DND-41 (cell line): Measurements from ENCODE around the gene ABL2.
"Not testable (repeated sequence)": the region's sequence is repeated elsewhere in the genome, so short reads cannot be mapped to it uniquely, and the experiment has no call there.

Experiments
- ATAC-seq: fragments of 200-7000 bp; cut with Tn5 transposase; 3 replicates; pipeline ENCODE4 v1.9.1; 2021; ENCODE audit warnings: low read depth; ENCODE audit not compliant: insufficient read depth
- DNase-seq: peaks from one replicate; pipeline ENCODE4 v3.0.0-alpha.2; 2020
- H2AFZ ChIP-seq: 2 replicates; pipeline ENCODE4 v1.6.0; 2012; ENCODE audit warnings: low read depth, low read length
- H3K27ac ChIP-seq: 2 replicates; pipeline ENCODE4 v1.5.1; 2012; ENCODE audit warnings: low read length, inconsistent platforms
- H3K27me3 ChIP-seq: fragments of 200-600 bp; sonication (generic); 2 replicates; pipeline ENCODE4 v1.6.0; 2012; ENCODE audit warnings: low read length, mild to moderate bottlenecking, inconsistent platforms; ENCODE audit not compliant: insufficient read depth, poor library complexity
- H3K36me3 ChIP-seq: 2 replicates; pipeline ENCODE4 v1.5.1; 2012; ENCODE audit warnings: low read length, inconsistent platforms; ENCODE audit not compliant: insufficient read depth
- H3K4me1 ChIP-seq: 2 replicates; pipeline ENCODE4 v1.5.1; 2012; ENCODE audit warnings: mild to moderate bottlenecking, low read length; ENCODE audit not compliant: insufficient read depth
- H3K4me2 ChIP-seq: 2 replicates; pipeline ENCODE4 v1.6.0; 2012; ENCODE audit warnings: mild to moderate bottlenecking, moderate library complexity, low read length, inconsistent platforms; ENCODE audit not compliant: insufficient read depth
- H3K4me3 ChIP-seq, 2 experiments: fragments of 200-600 bp in 1 of 2; shearing (Covaris generic) in 1 of 2; 2 replicates each; pipeline ENCODE4 v1.5.1; 2012 to 2016; ENCODE audit warnings: inconsistent platforms in 2 of 2, low read length in 2 of 2, mild to moderate bottlenecking in 2 of 2, low read depth in 1 of 2, moderate library complexity in 1 of 2
- H3K79me2 ChIP-seq: 2 replicates; pipeline ENCODE4 v1.6.0; 2012; ENCODE audit warnings: low read length, inconsistent platforms; ENCODE audit not compliant: insufficient read depth
- H3K9ac ChIP-seq: 2 replicates; pipeline ENCODE4 v1.6.0; 2012; ENCODE audit warnings: low read depth, mild to moderate bottlenecking, inconsistent platforms, low read length, moderate library complexity
- H3K9me3 ChIP-seq: 2 replicates; pipeline ENCODE4 v1.5.1; 2012; ENCODE audit warnings: low read length, moderate library complexity, mild to moderate bottlenecking, inconsistent platforms; ENCODE audit not compliant: insufficient read depth, severe bottlenecking
- H4K20me1 ChIP-seq: 2 replicates; pipeline ENCODE4 v1.6.0; 2012; ENCODE audit warnings: low read length; ENCODE audit not compliant: insufficient read depth
- CTCF ChIP-seq: IDR thresholded peaks from 2 replicates; pipeline ENCODE4 v1.5.1; 2012; ENCODE audit warnings: borderline replicate concordance, low read length, moderate library complexity, mild to moderate bottlenecking; ENCODE audit not compliant: poor library complexity, severe bottlenecking; ENCODE audit errors: extremely low read depth
- EZH2 ChIP-seq: IDR thresholded peaks from 3 replicates; pipeline ENCODE4 v1.6.1; 2012; ENCODE audit warnings: borderline replicate concordance, low read depth, mild to moderate bottlenecking, moderate library complexity, low read length, inconsistent platforms; ENCODE audit not compliant: severe bottlenecking

Gene ABL2

GRCh38 chr1:179230721-179231120, 1.2 kb upstream of the ABL2 start:
- ATAC-seq (no peak), DNase-seq (no peak)
- Histone ChIP-seq H3K9me3 (no peaks in the 10 kb centered on the region), H3K79me2 (peaks cover 25% of the 10 kb centered on the region), H3K27me3 (no peaks in the 10 kb centered on the region), H4K20me1 (no peaks in the 10 kb centered on the region), H3K27ac (no peak overlapping the region), H3K4me1 (peaks cover 23% of the 10 kb centered on the region), H3K36me3 (no peaks in the 10 kb centered on the region), H3K9ac (no peak overlapping the region), H3K4me2 (no peak overlapping the region), H3K4me3 (no peak overlapping the region), H2AFZ (no peak overlapping the region)
- TF ChIP-seq EZH2 = no peak
- no peak for TF ChIP-seq CTCF

GRCh38 chr1:179230251-179230650, 774 bp upstream of the ABL2 start:
- H4K20me1 ChIP-seq = no peaks in the 10 kb centered on the region
- H3K36me3 ChIP-seq = no peaks in the 10 kb centered on the region
- peak overlapping the region; percentile 98 for H2AFZ ChIP-seq
- H3K4me3 ChIP-seq = peak overlapping the region; percentile 39 to 89; a peak in 2 of 4 replicates
- peak overlapping the region; percentile 66; the same call in 1 of the 2 replicates for H3K9ac ChIP-seq
- DNase-seq (no peak), ATAC-seq (no peak)
- H3K9me3 ChIP-seq = no peaks in the 10 kb centered on the region
- H3K27ac ChIP-seq = no peak overlapping the region
- no peak for TF ChIP-seq CTCF
- TF ChIP-seq EZH2 = no peak
- peak overlapping the region; percentile 79 for H3K4me2 ChIP-seq
- no peaks in the 10 kb centered on the region for H3K27me3 ChIP-seq
- H3K79me2 ChIP-seq = peaks cover 28% of the 10 kb centered on the region
- peaks cover 23% of the 10 kb centered on the region for H3K4me1 ChIP-seq

- no peaks in the 10 kb centered on the region for H4K20me1 ChIP-seq
- peak overlapping the region; percentile 79 for H3K4me2 ChIP-seq
- DNase-seq = peak; percentile 50
- H3K27me3 ChIP-seq = no peaks in the 10 kb centered on the region
- H3K4me1 ChIP-seq = peaks cover 23% of the 10 kb centered on the region
- H3K36me3 ChIP-seq = no peaks in the 10 kb centered on the region
- H3K4me3 ChIP-seq = peak overlapping the region; percentile 64 to 91; a peak in 3 of 4 replicates
- no peak for TF ChIP-seq EZH2
- TF ChIP-seq CTCF = no peak
- ATAC-seq = no peak; the same call in 1 of the 3 replicates
- peak overlapping the region; percentile 8 for H3K27ac ChIP-seq
- H2AFZ ChIP-seq = peak overlapping the region; percentile 54
- H3K9me3 ChIP-seq = no peaks in the 10 kb centered on the region
- H3K9ac ChIP-seq = peak overlapping the region; percentile 93
- H3K79me2 ChIP-seq = peaks cover 37% of the 10 kb centered on the region
These were observed 679 bp downstream of the ABL2 start for GRCh38 chr1:179228783-179229213.

- Histone ChIP-seq H4K20me1 (no peaks in the 10 kb centered on the region), H2AFZ (no peak overlapping the region), H3K36me3 (no peaks in the 10 kb centered on the region)
These were observed 2.7 kb downstream of the ABL2 start for GRCh38 chr1:179226738-179227137.

GRCh38 chr1:179224466-179224865, 5.0 kb downstream of the ABL2 start:
- H3K9me3 ChIP-seq, ATAC-seq, H3K4me3 ChIP-seq, H4K20me1 ChIP-seq, H3K27me3 ChIP-seq, H3K27ac ChIP-seq, H3K36me3 ChIP-seq, H2AFZ ChIP-seq, H3K9ac ChIP-seq, H3K4me2 ChIP-seq, DNase-seq: not testable (repeated sequence)
- Histone ChIP-seq H3K79me2 (peaks cover 55% of the 10 kb centered on the region), H3K4me1 (peaks cover 16% of the 10 kb centered on the region)

More at GRCh38 chr1:179226738-179227137, 2.7 kb downstream of the ABL2 start:
- TF ChIP-seq CTCF (no peak), EZH2 (no peak)
- Histone ChIP-seq H3K27me3 (no peaks in the 10 kb centered on the region), H3K9me3 (no peaks in the 10 kb centered on the region), H3K27ac (no peak overlapping the region), H3K9ac (no peak overlapping the region), H3K79me2 (peaks cover 51% of the 10 kb centered on the region), H3K4me3 (no peak overlapping the region), H3K4me1 (peaks cover 23% of the 10 kb centered on the region), H3K4me2 (peak overlapping the region; percentile 23; the same call in 1 of the 2 replicates)
- DNase-seq (no peak), ATAC-seq (no peak)
